CD4-positive, alpha-beta memory T cell (primary cell): Measurements from ENCODE around the gene IL7R. TPM values are rescaled to one million over a fixed set of nuclear protein-coding genes. Genes with fewer than 3 reads are reported as not detected.

Experiments used
- CTCF ChIA-PET: fragments of 350-600 bp; sonication (Branson Sonifier 250); formaldehyde crosslinking; loops from one replicate; lab custom pipeline; 2021; ENCODE audit warnings: inconsistent platforms; ENCODE audit not compliant: partially characterized antibody; lab: Charles Lee
- POLR2A ChIA-PET: fragments of 350-600 bp; sonication (Branson Sonifier 250); formaldehyde crosslinking; loops from one replicate; lab custom pipeline; 2021; ENCODE audit not compliant: partially characterized antibody; lab: Charles Lee
- DNase-seq, 5 donors: peaks; one replicate each; pipeline versions ENCODE4 v3.0.0 to v3.0.0-alpha.2; 2020 to 2022; ENCODE audit warnings: mixed read lengths in 1 of 5
- H3K27ac ChIP-seq: one replicate; pipeline ENCODE4 v1.7.0; 2013; ENCODE audit warnings: low read depth, low read length
- H3K27me3 ChIP-seq: 2 replicates; pipeline ENCODE4 v1.7.0; 2013; ENCODE audit warnings: mild to moderate bottlenecking, low read length, moderate library complexity; ENCODE audit not compliant: insufficient read depth
- H3K36me3 ChIP-seq: 2 replicates; pipeline ENCODE4 v1.7.0; 2013; ENCODE audit warnings: mild to moderate bottlenecking, low read length, moderate library complexity; ENCODE audit not compliant: insufficient read depth
- H3K4me1 ChIP-seq: 2 replicates; pipeline ENCODE4 v1.7.0; 2013; ENCODE audit warnings: mild to moderate bottlenecking, low read length, moderate library complexity; ENCODE audit not compliant: insufficient read depth
- H3K4me3 ChIP-seq, 2 donors: one replicate each; pipeline ENCODE4 v1.7.0; 2013; ENCODE audit warnings: low read length in 2 of 2, mild to moderate bottlenecking in 1 of 2
- H3K9me3 ChIP-seq, 2 donors: one replicate each; pipeline ENCODE4 v1.7.0; 2013; ENCODE audit warnings: low read length in 2 of 2, control low read depth in 1 of 2; ENCODE audit not compliant: control insufficient read depth in 1 of 2
- H3K27ac Mint-ChIP-seq, 7 donors: one replicate each; pipeline ENCODE4 v1.8.0; 2020 to 2021; ENCODE audit warnings: mixed read lengths in 7 of 7, mild to moderate bottlenecking in 6 of 7, inconsistent platforms in 3 of 7, moderate library complexity in 3 of 7
- H3K27me3 Mint-ChIP-seq, 2 donors: one replicate each; pipeline ENCODE4 v1.8.0; 2020 to 2021; ENCODE audit warnings: mixed read lengths in 2 of 2
- H3K36me3 Mint-ChIP-seq, 2 donors: one replicate each; pipeline ENCODE4 v1.8.0; 2020 to 2021; ENCODE audit warnings: mixed read lengths in 2 of 2, inconsistent platforms in 1 of 2, mild to moderate bottlenecking in 1 of 2
- H3K4me1 Mint-ChIP-seq, 4 donors: one replicate each; pipeline ENCODE4 v1.8.0; 2020 to 2021; ENCODE audit warnings: mixed read lengths in 4 of 4, mild to moderate bottlenecking in 1 of 4
- H3K4me3 Mint-ChIP-seq, 8 donors: one replicate each; pipeline ENCODE4 v1.8.0; 2020 to 2021; ENCODE audit warnings: mixed read lengths in 8 of 8, mild to moderate bottlenecking in 7 of 8, moderate library complexity in 6 of 8, inconsistent platforms in 3 of 8
- H3K9me3 Mint-ChIP-seq, 8 donors: one replicate each; pipeline ENCODE4 v1.8.0; 2020 to 2021; ENCODE audit warnings: mixed read lengths in 8 of 8, mild to moderate bottlenecking in 5 of 8, inconsistent platforms in 3 of 8, moderate library complexity in 1 of 8
- intact Hi-C: fragments of 100-400 bp; cut with micrococcal nuclease; formaldehyde crosslinking; loops from one replicate; pipeline ENCODE4 v1.15.1; 2023
- polyA plus RNA-seq, 2 donors: library from polyadenylated mRNA; unstranded; fragments of 300-500 nt; fragmentation: Illumina TruSeq; gene quantifications; one replicate each; pipeline ENCODE4 v1.2.3, GENCODE V29; 2021
- total RNA-seq, 2 experiments: library from RNA; stranded (reverse); gene quantifications; one replicate each; pipeline ENCODE4 v1.2.3, GENCODE V29; 2021

The IL7R gene
- total and polyA plus RNA-seq, 4 experiments from 2014 or later: 514 to 2,440 (median 1,801) TPM

DNA sequence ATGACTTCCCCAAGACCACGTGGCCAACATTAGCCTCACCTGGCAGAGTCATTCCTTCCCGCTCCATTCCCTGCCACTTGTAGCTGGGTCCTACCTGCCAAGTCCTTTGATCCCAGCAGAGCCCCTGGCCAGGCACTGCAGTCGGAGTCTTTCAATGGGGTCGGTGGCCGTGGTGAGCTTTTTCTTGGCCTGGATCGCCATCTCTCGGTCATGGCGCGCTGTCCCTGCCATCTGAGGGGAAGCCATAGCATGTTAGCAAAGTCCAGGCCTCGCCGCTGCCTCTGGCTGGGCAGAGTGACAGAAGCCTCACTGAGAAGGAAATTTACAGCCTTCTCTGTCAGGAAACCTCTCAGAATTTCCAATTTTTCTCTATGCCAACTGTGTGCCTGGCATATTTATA lies 64.2 kb downstream of the IL7R start:
- no peak overlapping the region for H3K27ac ChIP-seq
- Mint-ChIP-seq H3K27me3 (peaks cover 0 to 2% of the 10 kb centered on the region in 2 donors), H3K36me3 (no peaks in the 10 kb centered on the region), H3K4me3 (no peak overlapping the region), H3K9me3 (peaks cover 0 to 6% (median 5%) of the 10 kb centered on the region in 8 donors), H3K4me1 (peaks cover 22 to 36% (median 30%) of the 10 kb centered on the region in 4 donors), H3K27ac (no peak overlapping the region)
- H3K4me3 ChIP-seq: no peak overlapping the region
- intact Hi-C loops: no loop called here
- CTCF ChIA-PET: interaction anchor here (0.9 to 3.3 kb wide), 4 partner anchors 10 to 272 kb away, joined by 3 to 25 read pairs (median 4); no protein-coding TSS in a partner anchor
- H3K27me3 ChIP-seq: no peaks in the 10 kb centered on the region
- POLR2A ChIA-PET: interaction anchor here (1.6 kb wide), 1 partner anchor 39 kb away, joined by 10 read pairs; no protein-coding TSS in a partner anchor
- no peaks in the 10 kb centered on the region for H3K36me3 ChIP-seq
- no peak for DNase-seq
- peaks cover 15% of the 10 kb centered on the region for H3K4me1 ChIP-seq
- H3K9me3 ChIP-seq: no peaks in the 10 kb centered on the region

DNA sequence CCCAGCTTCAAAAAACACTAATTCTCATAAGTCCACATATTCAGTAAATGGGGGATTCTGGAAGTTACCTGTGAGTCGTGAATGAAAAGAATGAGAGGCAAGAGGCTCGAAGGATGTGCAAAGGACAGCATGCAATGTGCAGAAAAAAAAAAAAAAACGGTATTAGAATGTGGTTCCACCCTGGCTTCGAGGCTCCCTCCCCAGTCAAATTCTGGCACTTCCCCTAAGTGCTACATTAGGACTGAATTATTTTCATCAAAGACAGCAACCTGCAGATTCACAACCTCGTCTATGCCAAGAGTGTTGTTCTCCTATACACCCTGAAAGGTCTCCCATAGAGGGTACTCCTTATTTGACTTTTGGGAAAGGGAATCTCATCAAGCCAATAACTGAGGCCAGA lies 65.2 kb downstream of the IL7R start:
- intact Hi-C loops: no loop called here

DNA sequence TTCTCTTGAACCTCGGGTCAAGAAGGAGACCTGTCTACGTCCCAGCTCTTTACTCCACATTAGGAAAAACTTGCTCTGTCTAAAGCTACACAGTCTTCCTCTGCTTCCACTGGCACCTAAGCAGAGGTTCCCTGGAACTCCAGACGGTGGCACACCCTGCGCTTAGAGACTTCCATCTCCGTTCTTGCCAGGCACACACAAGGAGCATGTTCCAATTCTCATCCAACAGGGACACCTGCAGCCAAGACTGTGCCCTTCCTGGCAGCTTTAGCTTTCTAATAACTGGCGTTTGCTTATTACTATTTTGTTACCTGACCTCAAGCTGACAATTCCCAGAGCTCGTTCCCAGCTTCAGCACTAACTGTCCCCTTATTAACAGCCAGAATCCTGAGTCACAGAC lies 65.8 kb downstream of the IL7R start:
- no peak overlapping the region for H3K4me3 Mint-ChIP-seq
- Histone ChIP-seq H3K27ac (no peak overlapping the region), H3K4me1 (peaks cover 20% of the 10 kb centered on the region), H3K36me3 (no peaks in the 10 kb centered on the region), H3K4me3 (no peak overlapping the region), H3K9me3 (no peaks in the 10 kb centered on the region), H3K27me3 (no peaks in the 10 kb centered on the region)
- H3K27ac Mint-ChIP-seq: peak overlapping the region in 2 of 7 donors; percentile 22 to 33
- CTCF ChIA-PET: interaction anchor here (1.0 to 3.3 kb wide), 3 partner anchors 147 to 304 kb away, joined by 4 to 25 read pairs (median 7); partner anchors contain the start of gene SPEF2
- H3K9me3 Mint-ChIP-seq: peaks cover 0 to 6% (median 4%) of the 10 kb centered on the region in 8 donors
- no peak for DNase-seq
- H3K36me3 Mint-ChIP-seq: no peaks in the 10 kb centered on the region
- H3K4me1 Mint-ChIP-seq: peaks cover 27 to 42% (median 36%) of the 10 kb centered on the region in 4 donors
- peaks cover 1 to 5% of the 10 kb centered on the region in 2 donors for H3K27me3 Mint-ChIP-seq
- intact Hi-C loops: no loop called here
- POLR2A ChIA-PET: interaction anchor here (1.0 to 1.2 kb wide), 2 partner anchors 42 to 100 kb away, joined by 3 read pairs; no protein-coding TSS in a partner anchor

More for the DNA sequence above, 65.2 kb downstream of the IL7R start:
- H3K9me3 Mint-ChIP-seq: peaks cover 0 to 6% (median 4%) of the 10 kb centered on the region in 8 donors
- Histone ChIP-seq H3K4me1 (peaks cover 20% of the 10 kb centered on the region), H3K27ac (no peak overlapping the region), H3K4me3 (no peak overlapping the region), H3K27me3 (no peaks in the 10 kb centered on the region), H3K9me3 (no peaks in the 10 kb centered on the region), H3K36me3 (no peaks in the 10 kb centered on the region)
- H3K4me1 Mint-ChIP-seq: peaks cover 27 to 42% (median 36%) of the 10 kb centered on the region in 4 donors
- H3K36me3 Mint-ChIP-seq: no peaks in the 10 kb centered on the region
- ChIA-PET CTCF (interaction anchor here (1.0 to 3.3 kb wide), 4 partner anchors 146 to 304 kb away, joined by 4 to 25 read pairs (median 6); partner anchors contain the start of gene SPEF2), POLR2A (interaction anchor here (1.0 to 1.2 kb wide), 2 partner anchors 41 to 99 kb away, joined by 3 read pairs; no protein-coding TSS in a partner anchor)
- peak overlapping the region in 2 of 7 donors; percentile 22 to 71 for H3K27ac Mint-ChIP-seq
- DNase-seq: peak in 1 of 5 donors; percentile 15
- H3K4me3 Mint-ChIP-seq: no peak overlapping the region
- H3K27me3 Mint-ChIP-seq: peaks cover 1 to 5% of the 10 kb centered on the region in 2 donors

DNA sequence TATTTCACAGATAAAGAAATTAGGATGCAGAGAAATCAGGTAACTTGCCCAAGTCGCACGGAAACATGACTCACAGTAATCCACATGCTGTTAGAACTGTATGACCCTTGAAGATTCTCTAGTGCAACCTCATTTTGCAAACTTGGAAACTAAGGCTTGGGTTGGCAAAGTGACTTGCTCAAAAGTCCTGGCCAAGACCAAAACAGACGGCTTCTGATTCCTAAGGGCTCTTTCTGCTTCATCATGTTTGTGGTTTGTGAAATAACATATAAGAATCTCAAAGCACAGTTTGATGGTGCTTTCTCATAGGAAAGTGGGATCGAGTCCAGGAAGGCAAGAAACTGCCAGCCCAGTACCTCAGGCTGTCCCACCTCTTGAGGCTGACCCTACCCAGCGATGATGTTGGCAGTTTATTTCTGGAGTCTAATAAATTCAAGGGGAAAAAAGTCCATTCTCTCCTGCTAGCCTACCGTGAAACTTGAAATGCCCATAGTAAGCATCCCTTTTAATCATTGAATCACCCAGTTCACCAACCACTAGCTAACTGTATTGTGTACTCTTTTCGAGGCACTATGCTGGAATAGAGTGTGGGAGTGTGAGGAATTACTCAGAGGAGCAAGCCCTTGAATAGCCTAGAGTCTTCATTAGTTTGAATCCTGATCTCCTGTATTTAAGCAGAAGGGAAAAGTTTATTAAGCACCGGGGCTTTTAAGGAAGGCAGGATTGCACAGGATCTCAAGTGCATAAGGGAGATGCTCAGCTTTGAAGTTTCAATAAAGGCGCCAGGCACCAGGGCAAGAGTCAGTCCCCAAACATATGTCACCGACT lies 67.6 kb downstream of the IL7R start:
- DNase-seq: peak in 1 of 5 donors; percentile 44
- Mint-ChIP-seq H3K4me3 (peak overlapping the region; percentile 52 to 86 (median 82)), H3K27me3 (peaks cover 1 to 5% of the 10 kb centered on the region in 2 donors), H3K9me3 (peaks cover 0 to 4% (median 3%) of the 10 kb centered on the region in 8 donors), H3K4me1 (peaks cover 27 to 40% (median 35%) of the 10 kb centered on the region in 4 donors), H3K36me3 (no peaks in the 10 kb centered on the region), H3K27ac (peak overlapping the region; percentile 47 to 88 (median 82))
- ChIA-PET POLR2A (interaction anchor here (0.7 to 3.6 kb wide), 22 partner anchors 23 to 306 kb away, joined by 3 to 48 read pairs (median 6); partner anchors contain the start of gene IL7R), CTCF (interaction anchor here (0.8 to 12.3 kb wide), 39 partner anchors 10 to 969 kb away, joined by 3 to 544 read pairs (median 5); partner anchors contain the start of gene SPEF2)
- Histone ChIP-seq H3K36me3 (no peaks in the 10 kb centered on the region), H3K27ac (no peak overlapping the region), H3K9me3 (no peaks in the 10 kb centered on the region), H3K4me1 (peaks cover 20% of the 10 kb centered on the region), H3K4me3 (no peak overlapping the region), H3K27me3 (no peaks in the 10 kb centered on the region)
- intact Hi-C loops: loop anchor here (2.0 kb wide), 4 partner anchors 40 to 266 kb away; no protein-coding TSS in a partner anchor

DNA sequence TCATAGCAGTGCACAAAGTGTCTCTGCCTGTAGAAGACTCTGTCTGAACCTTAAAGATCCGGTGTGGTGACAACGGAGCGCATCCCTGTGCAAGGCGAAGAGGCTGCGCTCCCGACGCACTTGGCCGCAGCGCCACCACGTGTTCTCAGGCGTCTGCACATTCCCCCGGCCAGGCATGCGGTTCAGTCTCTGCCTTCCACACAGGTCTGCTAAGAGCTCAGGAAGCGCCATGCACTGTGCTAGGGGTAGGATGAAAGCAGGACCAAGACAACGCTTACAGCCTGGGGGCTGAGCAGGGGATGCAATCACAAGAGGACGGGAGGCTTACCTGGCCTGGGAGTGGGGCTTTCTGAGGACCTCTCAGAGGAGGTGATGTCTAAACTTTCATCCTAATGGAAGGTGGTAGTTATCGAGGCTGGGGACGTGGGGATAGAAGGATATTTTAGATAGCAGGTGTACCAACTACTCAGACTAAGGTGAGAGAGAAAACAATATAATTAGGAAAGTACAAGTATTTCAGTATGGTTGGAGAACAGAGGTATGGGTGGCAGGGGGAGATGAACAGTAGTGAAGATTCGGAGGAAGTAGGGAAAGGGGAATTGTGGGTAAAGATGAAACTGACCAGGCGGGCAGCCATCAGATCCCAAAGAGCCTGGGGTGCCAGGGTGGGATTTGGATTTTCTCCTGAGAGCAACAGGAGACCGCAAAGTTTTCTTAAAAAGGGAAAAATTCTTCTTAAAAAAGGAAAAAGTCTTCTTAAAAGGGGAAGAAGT lies 68.4 kb downstream of the IL7R start:
- DNase-seq: peak; percentile 80 to 83 (median 82)
- H3K36me3 ChIP-seq: no peaks in the 10 kb centered on the region
- CTCF ChIA-PET: interaction anchor here (0.5 to 12.3 kb wide), 56 partner anchors 9 to 1401 kb away, joined by 3 to 544 read pairs (median 4); partner anchors contain the start of gene SPEF2
- peaks cover 20% of the 10 kb centered on the region for H3K4me1 ChIP-seq
- peak overlapping the region; percentile 59 to 86 (median 82) for H3K4me3 Mint-ChIP-seq
- peaks cover 1 to 5% of the 10 kb centered on the region in 2 donors for H3K27me3 Mint-ChIP-seq
- H3K36me3 Mint-ChIP-seq: no peaks in the 10 kb centered on the region
- peak overlapping the region in 1 of 2 donors; percentile 46 for H3K4me3 ChIP-seq
- H3K27ac Mint-ChIP-seq: peak overlapping the region in 6 of 7 donors; percentile 47 to 88 (median 83)
- H3K27me3 ChIP-seq: no peaks in the 10 kb centered on the region
- H3K4me1 Mint-ChIP-seq: peaks cover 27 to 38% (median 34%) of the 10 kb centered on the region in 4 donors
- no peaks in the 10 kb centered on the region for H3K9me3 ChIP-seq
- H3K9me3 Mint-ChIP-seq: peaks cover 0 to 1% (median 0%) of the 10 kb centered on the region in 8 donors
- H3K27ac ChIP-seq: no peak overlapping the region
- intact Hi-C loops: loop anchor here (1.0 to 2.0 kb wide), 7 partner anchors 40 to 308 kb away; partner anchors contain the start of gene SPEF2
- POLR2A ChIA-PET: interaction anchor here (0.6 to 3.6 kb wide), 24 partner anchors 40 to 446 kb away, joined by 3 to 48 read pairs (median 4); partner anchors contain the start of gene IL7R

DNA sequence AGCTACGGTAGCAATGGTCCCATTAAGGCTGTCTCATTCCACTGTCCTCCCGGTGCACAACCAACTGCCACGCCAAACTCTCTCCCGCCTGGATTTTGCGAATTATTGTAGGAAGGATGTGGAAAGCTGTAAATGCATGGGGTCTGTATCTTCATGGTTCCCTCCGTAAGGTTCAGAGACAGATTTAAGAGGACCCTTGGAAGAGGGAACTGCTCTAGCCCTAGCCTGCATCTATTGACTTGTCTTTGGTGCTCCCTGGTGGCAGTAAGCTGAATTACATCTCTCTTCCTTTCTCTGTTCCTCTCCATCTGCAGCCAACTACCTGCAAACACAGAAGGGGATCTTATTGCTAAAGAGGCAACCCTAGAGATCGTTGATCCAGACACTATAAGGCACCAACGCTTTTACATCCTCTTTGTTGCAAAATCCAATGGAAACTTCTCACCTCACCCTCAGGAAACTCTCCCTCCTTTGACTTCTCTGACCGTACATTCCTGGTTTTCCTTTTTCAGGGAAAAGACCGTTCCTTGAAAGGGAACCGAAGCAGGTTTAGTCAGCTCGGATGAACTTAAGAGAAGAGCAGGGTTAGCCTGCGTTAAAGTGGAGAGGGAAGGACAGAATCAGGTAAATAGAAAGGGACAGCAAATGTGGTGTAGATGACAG lies 69.8 kb downstream of the IL7R start:
- peaks cover 5 to 7% of the 10 kb centered on the region in 2 donors for H3K27me3 Mint-ChIP-seq
- H3K27ac Mint-ChIP-seq: peak overlapping the region in 3 of 7 donors; percentile 1 to 80 (median 49)
- H3K9me3 Mint-ChIP-seq: peaks cover 0 to 1% (median 0%) of the 10 kb centered on the region in 8 donors
- intact Hi-C loops: loop anchor here (1.0 to 2.0 kb wide), 2 partner anchors 724 to 1440 kb away; no protein-coding TSS in a partner anchor
- peak overlapping the region in 6 of 8 donors; percentile 60 to 82 (median 76) for H3K4me3 Mint-ChIP-seq
- Histone ChIP-seq H3K4me3 (no peak overlapping the region), H3K27ac (no peak overlapping the region), H3K9me3 (no peaks in the 10 kb centered on the region), H3K27me3 (no peaks in the 10 kb centered on the region), H3K4me1 (peaks cover 20% of the 10 kb centered on the region), H3K36me3 (no peaks in the 10 kb centered on the region)
- H3K4me1 Mint-ChIP-seq: peaks cover 26 to 38% (median 34%) of the 10 kb centered on the region in 4 donors
- ChIA-PET POLR2A (interaction anchor here (0.9 to 3.6 kb wide), 14 partner anchors 43 to 1011 kb away, joined by 3 to 48 read pairs (median 4); partner anchors contain the start of genes BRIX1 and RAD1), CTCF (interaction anchor here (0.8 to 12.3 kb wide), 54 partner anchors 8 to 1403 kb away, joined by 3 to 544 read pairs (median 4); partner anchors contain the start of gene SPEF2)
- peak; percentile 63 to 78 (median 72) for DNase-seq
- no peaks in the 10 kb centered on the region for H3K36me3 Mint-ChIP-seq
